ENCODE results near the gene MFN1. TPM values are rescaled to one million over a fixed set of nuclear protein-coding genes. Genes with fewer than 3 reads are reported as not detected.

The MFN1 gene
- total and polyA plus RNA-seq, 2 of the 13 experiments (the other 11 are each of a cell fraction or from before 2014, with no cell fraction given) = 25.2 to 37.5 TPM

DNA sequence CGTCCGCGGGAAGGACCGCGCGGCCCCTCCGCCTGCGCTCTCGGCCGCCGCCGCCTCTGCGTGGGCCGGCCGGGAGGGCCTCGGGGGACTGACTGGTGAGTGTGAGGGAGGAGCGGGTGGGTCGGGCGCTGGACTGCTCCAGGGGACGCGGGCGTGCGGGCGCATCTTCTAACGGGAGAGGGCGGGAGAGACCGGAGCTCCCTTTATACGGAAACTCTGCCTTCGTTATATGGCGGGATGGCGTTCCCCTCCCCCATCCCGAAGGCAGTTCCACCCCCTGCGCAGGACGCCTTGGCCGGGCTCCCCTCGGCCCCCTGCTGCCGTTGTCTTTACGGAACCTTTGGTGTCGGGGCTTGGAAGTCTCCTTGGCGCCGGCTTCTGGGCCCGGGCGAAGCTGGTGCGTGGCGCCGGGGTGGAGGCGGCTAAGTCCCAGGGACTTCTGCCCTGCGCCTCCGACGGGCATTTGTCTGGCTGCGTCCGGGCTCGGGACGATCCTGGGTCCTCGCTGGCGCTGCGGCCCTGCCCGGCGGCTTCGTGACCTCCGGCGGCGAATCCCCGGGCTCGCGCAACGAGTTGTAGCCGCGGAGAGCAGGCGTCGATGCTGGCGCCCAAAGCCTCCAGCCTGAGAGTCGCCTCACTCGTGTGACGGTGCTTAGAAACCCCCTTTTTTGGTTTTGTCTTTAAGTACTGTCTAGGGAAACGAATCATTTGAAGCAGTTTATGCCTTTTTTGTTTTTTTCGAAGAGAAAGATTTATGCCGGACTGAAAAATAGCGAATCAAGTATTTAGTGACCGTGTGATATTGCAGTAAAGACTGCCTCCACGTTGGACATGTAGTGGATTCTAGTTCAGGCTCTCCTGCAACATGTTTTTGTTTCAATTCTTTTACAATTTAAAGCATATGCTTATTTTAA is 24.1 kb upstream of the MFN1 start (continued):
- TF ChIP-seq, protein P1, sequence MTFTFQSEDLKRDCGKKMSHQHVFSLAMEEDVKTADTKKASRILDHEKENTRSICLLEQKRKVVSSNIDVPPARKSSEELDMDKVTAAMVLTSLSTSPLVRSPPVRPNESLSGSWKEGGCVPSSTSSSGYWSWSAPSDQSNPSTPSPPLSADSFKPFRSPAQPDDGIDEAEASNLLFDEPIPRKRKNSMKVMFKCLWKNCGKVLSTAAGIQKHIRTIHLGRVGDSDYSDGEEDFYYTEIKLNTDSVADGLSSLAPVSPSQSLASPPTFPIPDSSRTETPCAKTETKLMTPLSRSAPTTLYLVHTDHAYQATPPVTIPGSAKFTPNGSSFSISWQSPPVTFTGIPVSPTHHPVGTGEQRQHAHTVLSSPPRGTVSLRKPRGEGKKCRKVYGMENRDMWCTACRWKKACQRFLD (CRISPR knock-in tag; IDR thresholded peaks at IDR 0.05; ENCODE audit: borderline replicate concordance) = no peak
- TF ChIP-seq, protein P2, sequence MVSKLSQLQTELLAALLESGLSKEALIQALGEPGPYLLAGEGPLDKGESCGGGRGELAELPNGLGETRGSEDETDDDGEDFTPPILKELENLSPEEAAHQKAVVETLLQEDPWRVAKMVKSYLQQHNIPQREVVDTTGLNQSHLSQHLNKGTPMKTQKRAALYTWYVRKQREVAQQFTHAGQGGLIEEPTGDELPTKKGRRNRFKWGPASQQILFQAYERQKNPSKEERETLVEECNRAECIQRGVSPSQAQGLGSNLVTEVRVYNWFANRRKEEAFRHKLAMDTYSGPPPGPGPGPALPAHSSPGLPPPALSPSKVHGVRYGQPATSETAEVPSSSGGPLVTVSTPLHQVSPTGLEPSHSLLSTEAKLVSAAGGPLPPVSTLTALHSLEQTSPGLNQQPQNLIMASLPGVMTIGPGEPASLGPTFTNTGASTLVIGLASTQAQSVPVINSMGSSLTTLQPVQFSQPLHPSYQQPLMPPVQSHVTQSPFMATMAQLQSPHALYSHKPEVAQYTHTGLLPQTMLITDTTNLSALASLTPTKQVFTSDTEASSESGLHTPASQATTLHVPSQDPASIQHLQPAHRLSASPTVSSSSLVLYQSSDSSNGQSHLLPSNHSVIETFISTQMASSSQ (IDR thresholded peaks at IDR 0.05; ENCODE audit: low read depth) = no peak
- TF ChIP-seq, protein P2 (CRISPR knock-in tag; IDR thresholded peaks at IDR 0.05; ENCODE audit: borderline replicate concordance) = no peak
- no peak for TF ChIP-seq ZSCAN29 (CRISPR knock-in tag; conservative IDR thresholded peaks at IDR 0.05)
- TF ChIP-seq PRMT3 (CRISPR knock-in tag; IDR thresholded peaks at IDR 0.05; ENCODE audit: borderline replicate concordance, low read depth) = no peak
- TF ChIP-seq THAP11 (CRISPR knock-in tag; IDR thresholded peaks at IDR 0.05) = no peak
- TF ChIP-seq BRCA1 (CRISPR knock-in tag; IDR thresholded peaks at IDR 0.05) = 0 out of 2 replicates have a peak, but pooled peaks have one; percentile 33
- TF ChIP-seq GABPA (IDR thresholded peaks at IDR 0.05; ENCODE audit: low read depth, low read length) = no peak
- TF ChIP-seq GABPA (CRISPR knock-in tag; IDR thresholded peaks at IDR 0.05; ENCODE audit: low read depth) = no peak
- TF ChIP-seq, protein P3, sequence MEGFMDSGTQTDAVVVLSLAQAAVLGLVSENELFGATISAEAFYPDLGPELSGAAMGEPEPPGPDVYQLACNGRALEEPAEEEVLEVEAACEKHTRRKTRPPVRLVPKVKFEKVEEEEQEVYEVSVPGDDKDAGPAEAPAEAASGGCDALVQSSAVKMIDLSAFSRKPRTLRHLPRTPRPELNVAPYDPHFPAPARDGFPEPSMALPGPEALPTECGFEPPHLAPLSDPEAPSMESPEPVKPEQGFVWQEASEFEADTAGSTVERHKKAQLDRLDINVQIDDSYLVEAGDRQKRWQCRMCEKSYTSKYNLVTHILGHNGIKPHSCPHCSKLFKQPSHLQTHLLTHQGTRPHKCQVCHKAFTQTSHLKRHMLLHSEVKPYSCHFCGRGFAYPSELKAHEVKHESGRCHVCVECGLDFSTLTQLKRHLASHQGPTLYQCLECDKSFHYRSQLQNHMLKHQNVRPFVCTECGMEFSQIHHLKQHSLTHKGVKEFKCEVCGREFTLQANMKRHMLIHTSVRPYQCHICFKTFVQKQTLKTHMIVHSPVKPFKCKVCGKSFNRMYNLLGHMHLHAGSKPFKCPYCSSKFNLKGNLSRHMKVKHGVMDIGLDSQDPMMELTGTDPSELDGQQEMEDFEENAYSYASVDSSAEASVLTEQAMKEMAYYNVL (CRISPR knock-in tag; IDR thresholded peaks at IDR 0.05; ENCODE audit: borderline replicate concordance) = no peak
- TF ChIP-seq, protein P4, sequence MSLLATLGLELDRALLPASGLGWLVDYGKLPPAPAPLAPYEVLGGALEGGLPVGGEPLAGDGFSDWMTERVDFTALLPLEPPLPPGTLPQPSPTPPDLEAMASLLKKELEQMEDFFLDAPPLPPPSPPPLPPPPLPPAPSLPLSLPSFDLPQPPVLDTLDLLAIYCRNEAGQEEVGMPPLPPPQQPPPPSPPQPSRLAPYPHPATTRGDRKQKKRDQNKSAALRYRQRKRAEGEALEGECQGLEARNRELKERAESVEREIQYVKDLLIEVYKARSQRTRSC (CRISPR knock-in tag; IDR thresholded peaks at IDR 0.05; ENCODE audit: low read depth) = no peak
- TF ChIP-seq FIP1L1 (IDR thresholded peaks at IDR 0.05; ENCODE audit: borderline replicate concordance, insufficient read depth, low read depth, low read length) = no peak
- TF ChIP-seq, protein P5, sequence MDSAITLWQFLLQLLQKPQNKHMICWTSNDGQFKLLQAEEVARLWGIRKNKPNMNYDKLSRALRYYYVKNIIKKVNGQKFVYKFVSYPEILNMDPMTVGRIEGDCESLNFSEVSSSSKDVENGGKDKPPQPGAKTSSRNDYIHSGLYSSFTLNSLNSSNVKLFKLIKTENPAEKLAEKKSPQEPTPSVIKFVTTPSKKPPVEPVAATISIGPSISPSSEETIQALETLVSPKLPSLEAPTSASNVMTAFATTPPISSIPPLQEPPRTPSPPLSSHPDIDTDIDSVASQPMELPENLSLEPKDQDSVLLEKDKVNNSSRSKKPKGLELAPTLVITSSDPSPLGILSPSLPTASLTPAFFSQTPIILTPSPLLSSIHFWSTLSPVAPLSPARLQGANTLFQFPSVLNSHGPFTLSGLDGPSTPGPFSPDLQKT (CRISPR knock-in tag; IDR thresholded peaks at IDR 0.05; ENCODE audit: borderline replicate concordance) = no peak
- no peak for TF ChIP-seq HNRNPUL1 (IDR thresholded peaks at IDR 0.05; ENCODE audit: low read depth, low read length)
- TF ChIP-seq, protein P6, sequence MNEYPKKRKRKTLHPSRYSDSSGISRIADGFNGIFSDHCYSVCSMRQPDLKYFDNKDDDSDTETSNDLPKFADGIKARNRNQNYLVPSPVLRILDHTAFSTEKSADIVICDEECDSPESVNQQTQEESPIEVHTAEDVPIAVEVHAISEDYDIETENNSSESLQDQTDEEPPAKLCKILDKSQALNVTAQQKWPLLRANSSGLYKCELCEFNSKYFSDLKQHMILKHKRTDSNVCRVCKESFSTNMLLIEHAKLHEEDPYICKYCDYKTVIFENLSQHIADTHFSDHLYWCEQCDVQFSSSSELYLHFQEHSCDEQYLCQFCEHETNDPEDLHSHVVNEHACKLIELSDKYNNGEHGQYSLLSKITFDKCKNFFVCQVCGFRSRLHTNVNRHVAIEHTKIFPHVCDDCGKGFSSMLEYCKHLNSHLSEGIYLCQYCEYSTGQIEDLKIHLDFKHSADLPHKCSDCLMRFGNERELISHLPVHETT (CRISPR knock-in tag; conservative IDR thresholded peaks at IDR 0.05) = no peak
- TF ChIP-seq KAT8 (CRISPR knock-in tag; IDR thresholded peaks at IDR 0.05) = peak; percentile 9; the same call in 1 of the 2 replicates
